Nephron progenitor cell (in vitro differentiated cells): ENCODE measurements around the gene FOXA3.

Experiments used
- DNase-seq: peaks from one replicate; pipeline ENCODE4 v3.0.0; 2021
- H3K27ac Mint-ChIP-seq: 2 replicates; pipeline ENCODE4 v1.8.0; 2021; ENCODE audit warnings: mild to moderate bottlenecking, moderate library complexity, mixed read lengths
- H3K27me3 Mint-ChIP-seq: 2 replicates; pipeline ENCODE4 v1.8.0; 2021; ENCODE audit warnings: mild to moderate bottlenecking, low read depth, mixed read lengths; ENCODE audit not compliant: poor library complexity
- H3K36me3 Mint-ChIP-seq: 2 replicates; pipeline ENCODE4 v1.8.0; 2021; ENCODE audit warnings: low read depth, mixed read lengths
- H3K4me1 Mint-ChIP-seq: 2 replicates; pipeline ENCODE4 v1.8.0; 2021; ENCODE audit warnings: mixed read lengths
- H3K4me3 Mint-ChIP-seq: 2 replicates; pipeline ENCODE4 v1.8.0; 2021; ENCODE audit warnings: mild to moderate bottlenecking, moderate library complexity, mixed read lengths
- H3K9me3 Mint-ChIP-seq: 2 replicates; pipeline ENCODE4 v1.8.0; 2021; ENCODE audit warnings: mild to moderate bottlenecking, moderate library complexity, mixed read lengths
- CTCF ChIP-seq: fragments of 200-600 bp; sonication (generic); IDR thresholded peaks from 2 replicates; pipeline ENCODE4 v1.5.0; 2021; ENCODE audit warnings: antibody characterized with exemption

FOXA3 gene

GRCh38 chr19:45913874-45914830 lies 50.0 kb downstream of the FOXA3 start, which contains the start of gene NANOS2:
Gene NANOS2, minus strand, starts transcription at chr19:45914778. Its CDS starts 85 bp downstream, at chr19:45914693.
- TF ChIP-seq CTCF = peak; percentile 19
- Mint-ChIP-seq H3K9me3 (no peaks in the 10 kb centered on the region), H3K4me3 (no peak within 1 kb of the TSS), H3K27ac (no peak within 1 kb of the TSS), H3K4me1 (no peaks in the 10 kb centered on the region), H3K27me3 (peaks cover 32% of the 10 kb centered on the region), H3K36me3 (no peaks in the 10 kb centered on the region)
- peak; percentile 51 for DNase-seq

- H3K36me3 Mint-ChIP-seq = no peaks in the 10 kb centered on the region
- no peak for DNase-seq
- no peak overlapping the region for H3K4me3 Mint-ChIP-seq
- no peaks in the 10 kb centered on the region for H3K9me3 Mint-ChIP-seq
- TF ChIP-seq CTCF = no peak
- peaks cover 29% of the 10 kb centered on the region for H3K27me3 Mint-ChIP-seq
- H3K4me1 Mint-ChIP-seq = no peaks in the 10 kb centered on the region
- H3K27ac Mint-ChIP-seq = no peak overlapping the region
Measured at GRCh38 chr19:45917421-45918091, 53.4 kb downstream of the FOXA3 start.

- Mint-ChIP-seq H3K4me3 (no peak overlapping the region), H3K27ac (no peak overlapping the region), H3K27me3 (peaks cover 28% of the 10 kb centered on the region), H3K36me3 (no peaks in the 10 kb centered on the region), H3K4me1 (no peaks in the 10 kb centered on the region), H3K9me3 (no peaks in the 10 kb centered on the region)
- no peak for TF ChIP-seq CTCF
- DNase-seq = no peak
Measured at GRCh38 chr19:45918721-45919120, 54.6 kb downstream of the FOXA3 start.

- H3K4me3 Mint-ChIP-seq = no peak overlapping the region
- no peaks in the 10 kb centered on the region for H3K9me3 Mint-ChIP-seq
- no peaks in the 10 kb centered on the region for H3K4me1 Mint-ChIP-seq
- no peak for DNase-seq
- no peaks in the 10 kb centered on the region for H3K36me3 Mint-ChIP-seq
- no peak overlapping the region for H3K27ac Mint-ChIP-seq
- peaks cover 33% of the 10 kb centered on the region for H3K27me3 Mint-ChIP-seq
- TF ChIP-seq CTCF = no peak
Measured at GRCh38 chr19:45919678-45920077, 55.6 kb downstream of the FOXA3 start.

- TF ChIP-seq CTCF = no peak
- H3K36me3 Mint-ChIP-seq = no peaks in the 10 kb centered on the region
- no peaks in the 10 kb centered on the region for H3K9me3 Mint-ChIP-seq
- H3K4me3 Mint-ChIP-seq = no peak overlapping the region
- no peaks in the 10 kb centered on the region for H3K4me1 Mint-ChIP-seq
- H3K27ac Mint-ChIP-seq = peak overlapping the region; percentile 22
- H3K27me3 Mint-ChIP-seq = peaks cover 38% of the 10 kb centered on the region
- DNase-seq = no peak
Measured at GRCh38 chr19:45920458-45920857, 56.3 kb downstream of the FOXA3 start.
